Measurements from ENCODE around the gene DNAJC16.

DNA sequence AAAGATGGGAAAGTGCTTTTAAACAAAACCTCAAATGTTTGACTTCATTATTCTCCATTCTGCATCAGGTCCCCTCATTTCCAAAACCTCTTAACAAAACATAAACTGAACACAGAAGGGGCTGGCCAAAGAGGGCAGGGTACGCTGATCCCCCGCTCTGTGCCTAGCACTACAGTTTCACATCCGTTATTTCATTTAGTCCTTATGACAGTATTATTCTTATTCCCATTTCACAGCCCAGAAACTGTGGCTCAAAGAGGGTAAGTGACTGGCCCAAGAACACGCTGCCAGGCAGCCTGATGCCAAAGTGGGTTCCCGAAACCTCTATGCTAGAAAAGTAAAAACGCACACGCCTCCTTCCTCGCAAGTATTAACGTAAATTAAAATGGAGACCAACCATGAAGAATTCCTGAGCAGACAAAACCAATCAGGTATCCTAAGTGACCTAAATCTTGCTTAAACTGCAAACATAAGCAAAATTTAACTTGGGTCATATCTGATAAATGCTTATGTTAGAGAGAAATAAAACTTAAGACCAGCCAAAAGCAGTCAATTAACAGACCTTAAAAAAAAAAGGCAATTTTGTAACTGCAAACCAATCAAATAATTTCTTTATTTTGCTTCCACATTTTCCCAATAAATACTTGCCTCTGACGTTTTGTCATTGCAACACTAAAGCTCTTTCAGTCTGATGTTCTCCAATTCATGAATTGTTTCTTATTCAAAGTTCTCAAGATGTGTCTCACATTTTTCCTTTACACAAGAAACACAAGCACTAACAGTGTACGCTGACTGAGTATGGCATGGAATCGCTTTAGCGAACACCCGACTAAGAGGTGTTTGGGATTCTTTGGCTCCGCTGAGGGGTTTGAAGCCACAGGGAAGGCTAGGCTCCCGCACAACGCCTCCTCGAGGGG is 3.3 kb upstream of the DNAJC16 start:
- TF ChIP-seq, protein P1, sequence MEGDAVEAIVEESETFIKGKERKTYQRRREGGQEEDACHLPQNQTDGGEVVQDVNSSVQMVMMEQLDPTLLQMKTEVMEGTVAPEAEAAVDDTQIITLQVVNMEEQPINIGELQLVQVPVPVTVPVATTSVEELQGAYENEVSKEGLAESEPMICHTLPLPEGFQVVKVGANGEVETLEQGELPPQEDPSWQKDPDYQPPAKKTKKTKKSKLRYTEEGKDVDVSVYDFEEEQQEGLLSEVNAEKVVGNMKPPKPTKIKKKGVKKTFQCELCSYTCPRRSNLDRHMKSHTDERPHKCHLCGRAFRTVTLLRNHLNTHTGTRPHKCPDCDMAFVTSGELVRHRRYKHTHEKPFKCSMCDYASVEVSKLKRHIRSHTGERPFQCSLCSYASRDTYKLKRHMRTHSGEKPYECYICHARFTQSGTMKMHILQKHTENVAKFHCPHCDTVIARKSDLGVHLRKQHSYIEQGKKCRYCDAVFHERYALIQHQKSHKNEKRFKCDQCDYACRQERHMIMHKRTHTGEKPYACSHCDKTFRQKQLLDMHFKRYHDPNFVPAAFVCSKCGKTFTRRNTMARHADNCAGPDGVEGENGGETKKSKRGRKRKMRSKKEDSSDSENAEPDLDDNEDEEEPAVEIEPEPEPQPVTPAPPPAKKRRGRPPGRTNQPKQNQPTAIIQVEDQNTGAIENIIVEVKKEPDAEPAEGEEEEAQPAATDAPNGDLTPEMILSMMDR (IDR thresholded peaks at IDR 0.05; ENCODE audit: low read depth, low read length) = no peak
- no peak for TF ChIP-seq EZH2phosphoT487 (IDR thresholded peaks at IDR 0.05; ENCODE audit: low read depth)

Data from OCI-LY3 (cell line).